Stimulated activated CD8-positive, alpha-beta memory T cell treated with anti-CD3 and anti-CD28 coated beads, Interleukin-15, amount 100 ng/mL, for 1 hour (primary cell): ENCODE measurements around the gene SLC15A3.

Experiments used
- DNase-seq: peaks from one replicate; pipeline ENCODE4 v3.0.0-alpha.2; 2020; ENCODE audit warnings: low read depth

The SLC15A3 gene

DNA sequence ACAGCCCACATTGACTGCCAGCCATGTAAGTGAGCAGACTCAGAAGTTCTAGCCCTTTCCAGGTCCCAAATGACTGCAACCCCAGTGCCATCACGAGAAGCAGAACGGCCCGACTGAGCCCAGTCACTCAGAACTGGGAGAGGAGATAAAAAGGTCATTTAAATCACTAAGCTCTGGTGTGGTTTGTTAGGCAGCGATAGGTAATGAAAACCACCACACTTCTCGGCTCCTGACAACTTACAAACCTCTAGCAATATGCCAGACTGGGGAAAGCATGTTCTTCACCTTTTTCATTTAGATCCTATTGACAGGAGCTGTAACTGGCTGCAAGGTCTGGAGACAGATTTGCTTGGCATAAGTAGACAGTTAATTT lies 6.7 kb downstream of the SLC15A3 start:
- no peak for DNase-seq

DNA sequence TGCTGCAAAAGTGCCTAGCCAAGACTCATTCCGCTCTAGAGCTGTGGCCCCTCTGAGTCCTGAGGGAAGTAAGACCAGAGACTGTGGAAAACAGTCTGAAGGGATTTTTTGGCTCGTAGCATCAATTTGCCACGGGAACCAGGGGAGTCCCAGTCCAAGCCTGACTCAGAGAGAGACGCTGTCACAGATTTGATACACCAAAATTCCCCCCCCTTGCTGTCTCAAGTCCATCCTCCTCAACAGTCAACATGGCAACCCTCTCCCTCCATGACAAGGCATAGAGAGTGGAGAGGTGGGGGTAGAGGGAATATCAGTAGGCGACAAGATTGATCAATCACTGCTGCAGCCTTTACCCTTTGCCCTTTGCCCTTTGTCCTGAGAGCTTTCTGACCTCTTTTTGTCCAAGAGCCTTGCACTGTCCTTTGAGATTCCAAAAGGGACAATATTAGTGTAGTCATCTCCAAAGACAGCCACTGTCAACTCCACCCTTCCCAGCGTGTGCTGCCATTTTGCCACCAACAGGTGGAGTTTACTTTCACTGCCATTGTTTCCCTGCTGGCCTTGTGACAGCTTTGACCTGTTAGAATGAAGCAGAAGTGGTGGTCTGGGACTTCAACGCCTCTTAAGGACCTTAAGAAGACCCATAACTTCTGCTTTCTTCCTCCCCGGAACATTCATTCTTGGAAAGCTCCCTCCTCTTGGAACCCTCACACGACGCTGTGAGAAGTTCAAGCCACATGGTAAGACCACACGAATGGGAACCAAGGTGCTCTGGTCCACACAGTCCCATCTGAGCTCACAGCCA lies 7.3 kb downstream of the SLC15A3 start:
- DNase-seq = no peak

DNA sequence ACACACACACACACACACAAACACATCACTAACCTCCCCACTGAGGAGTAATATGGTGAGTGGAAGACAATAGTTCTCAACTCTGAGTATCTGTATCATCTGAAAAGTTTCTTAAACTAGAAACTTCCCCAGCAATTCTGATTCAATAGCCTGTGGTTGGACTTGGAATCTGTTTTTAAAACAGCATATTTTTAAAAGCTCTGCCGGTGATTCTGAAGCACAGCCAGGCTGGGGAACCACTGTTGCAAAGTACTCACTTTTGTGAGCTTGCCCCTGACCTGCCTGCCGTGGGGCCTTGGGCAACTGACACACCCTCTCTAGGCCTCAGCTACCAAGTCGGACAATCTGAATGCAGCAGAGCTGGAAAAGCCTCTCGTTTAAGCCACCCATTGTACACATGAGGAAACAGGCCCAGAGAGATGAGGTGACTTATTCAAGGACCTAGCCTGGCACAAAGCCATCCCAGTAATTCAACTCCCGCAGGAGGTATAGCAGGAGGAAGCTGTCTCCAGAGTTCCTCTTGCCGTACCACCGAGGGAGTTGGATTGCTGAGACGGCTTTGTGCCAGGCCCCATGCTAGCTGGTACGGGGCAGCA lies 8.9 kb downstream of the SLC15A3 start:
- DNase-seq = no peak

DNA sequence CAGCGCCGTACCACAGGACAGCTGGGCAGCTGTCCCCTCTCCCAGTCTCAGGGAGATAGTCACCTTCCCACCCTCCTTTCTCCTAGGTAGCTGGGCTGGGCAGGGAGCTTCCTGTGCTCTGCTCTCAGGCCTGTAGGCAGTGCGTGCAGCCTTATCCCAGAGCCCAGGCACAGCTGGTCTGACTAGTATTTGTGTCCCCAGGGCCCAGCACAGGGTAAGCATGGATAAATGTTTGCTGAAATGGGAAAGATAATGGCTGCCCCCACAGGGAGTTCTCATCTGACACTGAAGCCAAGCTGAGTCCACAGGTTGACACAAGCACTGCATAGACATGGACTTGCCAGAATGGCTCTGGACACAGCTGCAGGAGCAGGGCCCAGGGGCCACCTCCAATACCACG lies 9.8 kb downstream of the SLC15A3 start:
- DNase-seq = no peak

DNA sequence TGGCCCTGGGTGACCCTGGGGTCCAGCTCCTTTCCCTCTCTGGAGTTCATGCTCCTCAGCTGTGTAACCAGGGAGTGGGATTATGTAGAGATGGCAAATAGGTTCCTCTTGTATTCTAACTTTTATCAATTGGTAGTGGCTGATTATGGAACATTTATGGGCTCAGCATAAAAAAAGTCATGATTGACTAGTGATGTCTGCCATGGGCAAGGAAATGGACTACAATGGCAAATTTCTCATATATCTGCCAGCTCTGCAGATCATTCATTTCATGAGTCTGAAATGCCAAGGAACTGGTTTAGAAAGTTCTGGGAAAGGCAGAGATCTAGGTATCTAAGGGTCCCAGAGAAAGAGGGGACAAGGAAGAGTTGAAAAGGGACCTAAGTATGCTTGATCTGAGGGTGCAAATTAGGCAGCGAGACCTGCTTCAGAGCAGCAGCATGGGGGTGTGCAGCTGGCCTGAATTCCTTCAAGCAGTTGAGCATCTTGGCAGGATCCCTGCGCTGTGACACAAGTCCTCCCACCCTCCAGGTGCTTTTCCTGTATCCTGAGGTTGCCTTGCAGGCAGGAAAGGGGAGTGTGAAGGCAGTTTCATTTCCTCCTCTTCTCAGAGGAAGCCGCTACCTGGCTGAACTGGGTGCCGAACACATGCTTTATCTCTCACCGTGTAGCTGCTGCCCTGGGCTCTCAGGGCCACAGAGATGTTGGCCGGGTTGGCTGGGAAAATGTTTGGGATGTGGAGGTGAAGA lies 10.4 kb downstream of the SLC15A3 start:
- no peak for DNase-seq

DNA sequence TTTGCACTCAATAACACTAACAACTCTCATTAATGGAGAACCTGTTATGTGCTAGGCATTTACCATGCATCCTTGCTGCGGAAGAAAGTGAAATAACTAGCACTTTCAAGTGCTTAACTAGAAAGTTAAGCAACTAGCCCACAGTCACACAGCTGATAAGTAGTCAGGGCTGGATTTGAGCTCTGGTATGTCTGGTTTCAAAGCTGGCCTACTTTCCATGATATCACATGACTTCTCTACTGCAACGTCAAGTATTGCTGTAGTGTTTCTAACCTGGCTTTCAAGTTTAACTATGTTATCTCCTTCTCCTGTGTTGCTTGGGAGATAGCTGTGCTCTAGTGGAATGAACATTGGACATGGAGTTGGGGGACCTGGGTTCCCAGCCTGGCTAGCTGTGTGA lies 12.1 kb downstream of the SLC15A3 start:
- no peak for DNase-seq

DNA sequence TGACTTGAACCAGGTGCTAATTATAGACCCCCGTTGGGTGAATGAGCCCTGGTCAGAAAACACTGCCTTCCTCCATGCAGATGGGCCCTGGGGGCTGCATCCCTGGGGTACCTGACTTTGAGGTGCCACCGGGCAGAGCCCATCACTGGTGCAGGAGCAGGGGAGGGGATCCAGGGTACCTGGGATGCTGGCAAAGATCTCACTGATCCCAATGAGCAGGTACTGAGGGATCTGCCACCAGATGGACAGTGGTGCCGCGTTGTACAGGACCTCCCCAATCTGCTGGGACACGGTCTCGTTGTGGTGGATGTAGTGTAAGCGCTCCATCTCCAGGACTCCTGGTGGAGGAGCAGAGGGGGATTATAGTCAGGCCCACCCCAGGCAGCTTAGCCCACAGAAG lies 12.7 kb downstream of the SLC15A3 start:
- no peak for DNase-seq

DNA sequence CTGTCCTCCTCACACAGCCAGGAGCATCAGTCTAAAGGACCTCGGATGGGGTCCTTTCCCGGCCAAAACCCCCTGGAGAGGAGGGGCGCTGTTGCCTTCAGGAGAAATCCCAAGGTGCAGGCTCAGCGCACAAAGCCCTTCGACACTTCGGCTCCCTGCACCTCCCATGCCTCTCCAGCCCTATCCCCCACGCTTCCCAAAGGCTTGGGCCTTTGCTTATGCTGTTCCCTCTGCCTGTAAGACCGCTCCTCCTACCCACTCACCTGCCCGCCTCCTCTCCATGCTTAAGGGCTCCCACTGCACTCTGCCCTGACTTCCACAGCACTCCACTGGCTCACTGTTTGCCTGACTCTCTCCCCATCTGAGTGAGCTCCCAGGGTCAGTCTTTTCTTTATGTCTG lies 13.5 kb downstream of the SLC15A3 start:
- no peak for DNase-seq

DNA sequence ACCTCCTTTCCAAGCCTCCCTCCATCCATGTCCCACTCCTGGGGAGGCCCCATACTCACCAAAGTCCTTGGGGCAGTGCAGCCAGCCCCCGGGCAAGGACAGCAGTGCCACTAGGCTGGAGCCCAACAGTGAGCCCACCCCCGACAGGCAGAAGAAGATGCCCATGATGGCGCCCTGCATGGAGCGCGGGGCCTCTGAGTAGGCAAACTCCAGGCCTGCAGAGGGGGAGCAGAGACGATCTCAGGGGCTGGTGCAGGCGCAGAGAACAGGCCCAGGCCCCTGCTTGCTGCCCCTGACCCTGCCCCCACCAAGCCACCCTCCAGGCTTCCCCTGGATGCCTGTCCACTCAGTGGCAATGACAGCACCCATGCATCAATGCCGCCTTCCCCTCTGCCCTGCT lies 14.2 kb downstream of the SLC15A3 start:
- DNase-seq = no peak

DNA sequence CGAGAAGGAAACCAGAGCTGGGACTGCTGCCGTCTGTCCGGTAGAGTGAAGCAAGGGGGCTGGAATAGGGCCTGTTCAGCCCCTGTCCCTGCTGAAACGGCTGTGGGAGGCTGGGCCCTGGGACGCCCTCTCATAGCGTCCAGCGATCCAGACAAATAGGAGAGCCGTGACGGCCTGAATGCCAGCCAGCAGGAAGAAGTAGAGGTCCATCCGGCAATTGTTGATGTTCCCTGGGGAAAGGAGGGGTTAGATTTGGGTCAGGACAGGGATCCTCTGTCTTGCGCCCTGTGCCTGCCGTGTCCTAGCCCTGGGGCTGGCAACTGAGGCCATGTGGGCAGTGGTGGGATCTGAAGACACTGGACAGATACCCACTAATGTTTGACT lies 14.8 kb downstream of the SLC15A3 start:
- no peak for DNase-seq

DNA sequence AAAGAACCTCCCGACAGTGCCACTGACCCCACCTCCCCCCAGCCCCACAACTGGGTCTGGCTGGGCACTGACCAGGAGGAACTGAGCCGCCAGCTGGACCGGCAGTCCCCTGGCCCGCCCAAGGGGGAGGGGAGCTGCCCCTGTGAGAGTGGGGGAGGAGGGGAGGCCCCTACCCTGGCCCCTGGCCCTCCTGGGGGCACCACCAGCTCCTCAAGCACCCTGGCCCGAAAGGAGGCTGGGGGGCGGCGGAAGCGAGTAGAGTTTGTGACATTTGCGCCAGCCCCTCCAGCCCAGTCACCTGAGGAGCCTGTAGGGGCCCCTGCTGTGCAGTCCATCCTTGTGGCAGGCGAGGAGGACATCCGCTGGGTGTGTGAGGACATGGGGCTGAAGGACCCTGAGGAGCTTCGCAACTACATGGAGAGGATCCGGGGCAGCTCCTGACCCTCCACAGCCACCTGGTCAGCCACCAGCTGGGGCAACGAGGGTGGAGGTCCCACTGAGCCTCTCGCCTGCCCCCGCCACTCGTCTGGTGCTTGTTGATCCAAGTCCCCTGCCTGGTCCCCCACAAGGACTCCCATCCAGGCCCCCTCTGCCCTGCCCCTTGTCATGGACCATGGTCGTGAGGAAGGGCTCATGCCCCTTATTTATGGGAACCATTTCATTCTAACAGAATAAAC lies 15.4 kb downstream of the SLC15A3 start:
- DNase-seq = no peak

DNA sequence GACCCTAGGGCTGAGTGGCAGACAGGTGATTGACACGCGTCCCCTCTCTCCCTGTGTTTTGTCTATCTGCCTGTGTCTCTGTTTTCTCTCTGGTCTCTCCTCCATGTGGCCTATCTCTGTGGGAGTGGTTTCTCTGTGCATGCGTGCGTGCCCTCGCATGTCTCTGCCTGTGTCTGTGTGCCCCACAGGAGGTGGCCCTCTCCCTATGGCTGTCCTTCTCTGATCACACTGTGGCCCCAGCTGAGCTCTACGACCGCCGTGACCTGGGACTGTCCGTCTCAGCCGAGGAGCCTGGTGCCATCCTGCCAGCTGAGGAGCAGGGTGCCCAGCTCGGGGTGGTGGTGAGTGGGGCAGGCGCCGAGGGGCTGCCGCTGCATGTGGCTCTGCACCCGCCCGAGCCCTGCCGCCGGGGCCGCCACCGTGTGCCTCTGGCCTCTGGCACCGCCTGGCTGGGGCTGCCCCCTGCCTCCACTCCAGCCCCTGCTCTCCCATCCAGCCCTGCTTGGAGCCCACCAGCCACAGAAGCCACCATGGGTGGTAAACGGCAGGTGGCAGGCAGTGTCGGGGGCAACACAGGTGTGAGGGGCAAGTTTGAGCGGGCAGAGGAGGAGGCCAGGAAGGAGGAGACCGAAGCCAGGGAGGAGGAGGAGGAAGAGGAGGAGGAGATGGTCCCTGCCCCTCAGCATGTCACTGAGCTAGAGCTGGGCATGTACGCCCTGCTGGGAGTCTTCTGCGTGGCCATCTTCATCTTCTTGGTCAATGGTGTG lies 16.1 kb downstream of the SLC15A3 start:
- DNase-seq = no peak

DNA sequence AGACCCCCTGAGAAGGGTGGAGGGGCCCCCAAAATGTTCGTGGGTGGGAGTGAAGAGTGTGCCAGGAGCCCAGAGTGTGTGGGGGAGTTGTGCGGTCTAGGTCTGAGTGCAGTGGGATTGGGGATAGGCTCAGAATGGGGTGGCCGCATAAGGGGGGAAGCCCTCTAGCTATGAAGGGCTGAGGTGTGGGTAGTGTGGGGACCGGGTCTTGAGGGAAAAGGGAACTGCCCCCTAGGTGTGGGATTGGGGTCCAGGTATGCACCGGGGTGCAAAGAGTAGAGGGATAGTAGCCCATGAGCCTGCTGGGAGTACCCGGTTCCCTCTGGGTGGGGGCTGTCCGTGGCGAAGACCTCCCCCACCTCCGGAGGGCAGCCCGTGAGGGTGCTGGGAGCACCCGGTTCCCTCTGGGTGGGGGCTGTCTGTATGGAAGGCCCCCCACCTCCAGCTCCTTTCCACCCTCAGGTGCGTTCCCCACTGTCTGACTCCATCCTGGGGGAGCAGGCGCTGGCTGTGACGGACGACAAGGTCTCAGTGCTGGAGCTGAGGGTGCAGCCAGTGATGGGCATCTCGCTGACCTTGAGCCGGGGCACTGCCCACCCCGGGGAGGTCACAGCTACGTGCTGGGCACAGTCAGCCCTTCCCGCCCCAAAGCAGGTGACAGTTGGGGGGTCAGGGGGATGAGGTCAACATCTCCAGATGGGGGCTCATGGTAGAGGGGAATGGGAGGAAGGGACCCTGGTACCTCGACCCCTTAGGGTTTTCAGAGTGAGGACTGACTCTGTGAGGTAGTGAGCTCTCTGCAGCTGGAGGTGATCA lies 17.0 kb downstream of the SLC15A3 start:
- DNase-seq = no peak

DNA sequence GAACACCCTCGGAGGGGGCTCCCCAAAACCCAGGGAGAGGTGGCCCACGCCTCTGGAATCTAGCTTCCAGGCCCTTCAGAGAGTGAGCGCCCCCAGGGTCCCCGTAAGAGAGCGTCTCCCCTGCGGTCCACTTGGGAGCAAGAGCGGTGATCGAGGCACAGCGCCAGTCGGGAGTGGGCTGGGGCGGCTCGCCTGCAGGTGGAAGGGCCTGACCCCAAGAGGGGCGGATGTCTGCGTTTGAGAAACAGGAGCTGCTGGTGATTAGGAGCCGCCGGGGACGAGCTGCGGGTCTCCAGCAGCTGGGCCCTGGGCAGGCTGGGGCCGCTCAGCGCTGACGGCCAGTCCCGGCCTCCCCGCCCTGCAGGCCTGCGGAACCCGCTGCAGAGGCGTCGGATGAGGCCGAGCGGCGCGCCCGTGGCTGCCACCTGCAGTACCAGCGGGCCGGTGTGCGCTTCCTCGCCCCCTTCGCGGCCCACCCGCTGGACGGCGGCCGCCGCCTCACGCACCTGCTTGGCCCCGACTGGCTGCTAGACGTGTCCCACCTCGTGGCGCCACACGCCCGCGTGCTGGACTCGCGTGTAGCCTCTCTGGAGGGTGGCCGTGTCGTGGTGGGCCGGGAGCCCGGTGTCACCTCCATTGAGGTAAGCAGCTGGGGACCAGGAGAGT lies 17.7 kb downstream of the SLC15A3 start:
- DNase-seq = no peak

DNA sequence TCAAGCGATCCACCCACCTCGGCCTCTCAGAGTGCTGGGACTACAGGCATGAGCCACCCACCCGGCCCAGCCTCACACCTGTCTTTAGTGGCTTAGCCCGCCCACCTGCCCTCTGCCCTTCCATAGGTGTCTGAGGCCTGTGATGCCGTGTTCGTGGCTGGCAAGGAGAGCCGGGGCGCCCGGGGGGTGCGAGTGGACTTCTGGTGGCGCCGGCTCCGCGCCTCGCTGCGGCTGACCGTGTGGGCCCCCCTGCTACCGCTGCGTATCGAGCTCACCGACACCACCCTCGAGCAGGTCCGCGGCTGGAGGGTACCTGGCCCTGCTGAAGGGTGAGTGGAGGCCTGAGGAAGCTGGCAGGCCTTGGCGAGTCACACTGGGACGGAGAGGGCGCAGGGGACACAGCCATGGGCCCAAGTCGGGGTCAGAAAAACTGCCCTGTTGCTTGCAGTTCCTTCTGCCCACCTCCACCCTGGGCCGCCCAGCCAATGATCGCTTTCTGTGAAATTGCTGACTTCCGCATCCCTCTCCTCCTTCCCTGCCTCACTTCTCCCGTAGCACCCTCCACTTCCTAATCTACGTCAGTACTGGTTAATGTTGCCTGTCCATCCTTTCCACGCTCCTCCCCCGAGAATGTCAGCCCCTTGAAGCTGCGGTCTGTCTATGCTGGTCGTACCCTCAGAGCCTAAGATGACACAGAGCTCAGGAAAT lies 18.4 kb downstream of the SLC15A3 start:
- no peak for DNase-seq

DNA sequence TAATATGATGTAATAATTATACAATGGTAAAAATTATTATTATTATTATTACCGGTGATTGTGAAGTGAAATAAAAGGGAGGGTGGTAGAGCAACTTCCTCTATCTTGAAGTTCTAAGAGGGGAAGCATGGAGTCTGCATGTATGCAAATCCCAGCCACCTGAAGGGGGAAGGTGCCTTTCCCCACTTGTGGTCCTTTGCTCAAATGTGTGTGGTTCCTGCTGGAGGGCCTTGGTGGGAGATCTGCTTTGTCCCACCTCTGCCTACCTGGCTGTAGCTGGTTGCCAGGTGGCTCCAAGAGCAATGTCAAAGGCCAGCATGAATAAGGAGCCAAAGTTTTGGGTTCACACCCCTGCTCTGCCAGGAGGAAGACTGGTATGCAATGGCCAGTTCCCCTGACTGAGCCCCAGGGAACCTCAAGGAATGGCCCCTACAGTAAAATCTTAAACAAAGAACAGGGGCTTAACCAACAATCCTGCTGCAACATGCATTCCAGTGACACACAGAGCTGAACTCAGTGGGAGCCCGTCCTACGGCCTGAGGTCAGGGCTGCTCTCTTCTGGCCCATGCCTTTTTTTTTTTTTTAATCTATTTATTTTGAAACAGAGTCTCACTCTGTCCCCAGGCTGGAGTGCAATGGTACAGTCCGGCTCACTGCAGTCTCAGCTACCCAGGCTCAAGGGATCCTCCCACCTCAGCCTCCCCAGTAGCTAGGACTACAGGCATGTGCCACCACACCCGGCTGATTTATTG lies 19.2 kb downstream of the SLC15A3 start:
- no peak for DNase-seq

DNA sequence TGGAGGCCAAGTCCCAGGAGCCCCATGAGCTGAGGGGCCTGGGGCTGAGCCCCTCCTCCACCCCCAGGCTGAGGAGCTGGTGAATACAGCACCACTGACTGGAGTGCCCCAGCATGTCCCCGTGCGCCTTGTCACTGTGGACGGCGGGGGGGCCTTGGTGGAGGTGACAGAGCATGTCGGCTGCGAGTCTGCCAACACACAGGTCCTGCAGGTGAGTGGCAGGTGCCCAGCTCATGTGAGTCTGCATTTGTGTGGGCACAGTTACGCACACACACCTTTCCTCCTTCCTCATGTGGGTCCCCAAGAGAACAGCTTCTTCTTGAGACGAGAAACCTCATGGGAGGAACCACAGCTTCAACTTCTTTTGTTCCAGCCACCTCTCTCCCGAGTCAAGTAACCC lies 20.1 kb downstream of the SLC15A3 start:
- no peak for DNase-seq

DNA sequence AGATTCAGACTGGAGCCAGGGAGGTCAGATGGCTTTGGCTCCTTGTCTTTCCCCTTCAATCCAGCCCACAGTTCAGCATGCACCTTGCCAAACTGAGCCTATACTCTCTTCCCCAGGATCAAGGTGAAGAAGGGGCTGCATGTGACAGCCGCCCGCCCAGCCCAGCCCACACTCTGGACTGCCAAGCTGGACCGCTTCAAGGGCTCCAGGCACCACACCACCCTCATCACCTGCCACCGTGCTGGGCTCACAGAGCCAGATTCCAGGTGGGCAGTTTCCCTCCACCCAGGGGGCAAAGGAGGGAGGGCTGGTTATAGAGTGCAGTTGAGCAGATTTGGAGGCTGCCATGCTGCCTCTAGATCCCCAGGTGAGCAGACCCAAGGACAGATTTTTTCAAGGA lies 21.6 kb downstream of the SLC15A3 start:
- no peak for DNase-seq

DNA sequence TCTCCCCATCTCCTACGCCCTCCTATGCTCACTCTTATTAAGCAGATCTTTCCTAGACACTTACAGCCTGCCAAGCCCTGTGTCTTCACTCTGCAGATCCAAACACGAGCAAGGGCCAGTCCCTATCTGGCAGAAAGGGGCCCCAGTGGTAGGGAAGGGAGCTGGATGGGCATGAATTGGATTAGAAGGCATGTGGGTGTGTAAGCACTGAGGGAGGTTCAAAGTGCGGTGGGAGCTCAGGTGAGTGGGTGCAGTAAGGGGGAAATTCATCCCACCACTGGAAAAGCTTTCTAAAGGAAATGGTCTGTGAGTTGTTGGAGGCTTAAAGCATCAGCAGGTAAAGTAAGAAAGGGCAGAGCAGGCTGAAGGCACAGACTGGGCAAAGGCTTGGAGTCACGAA lies 22.2 kb downstream of the SLC15A3 start:
- DNase-seq = no peak
